ENCODE measurements around the gene CUBN.

- TF ChIP-seq, protein P1, sequence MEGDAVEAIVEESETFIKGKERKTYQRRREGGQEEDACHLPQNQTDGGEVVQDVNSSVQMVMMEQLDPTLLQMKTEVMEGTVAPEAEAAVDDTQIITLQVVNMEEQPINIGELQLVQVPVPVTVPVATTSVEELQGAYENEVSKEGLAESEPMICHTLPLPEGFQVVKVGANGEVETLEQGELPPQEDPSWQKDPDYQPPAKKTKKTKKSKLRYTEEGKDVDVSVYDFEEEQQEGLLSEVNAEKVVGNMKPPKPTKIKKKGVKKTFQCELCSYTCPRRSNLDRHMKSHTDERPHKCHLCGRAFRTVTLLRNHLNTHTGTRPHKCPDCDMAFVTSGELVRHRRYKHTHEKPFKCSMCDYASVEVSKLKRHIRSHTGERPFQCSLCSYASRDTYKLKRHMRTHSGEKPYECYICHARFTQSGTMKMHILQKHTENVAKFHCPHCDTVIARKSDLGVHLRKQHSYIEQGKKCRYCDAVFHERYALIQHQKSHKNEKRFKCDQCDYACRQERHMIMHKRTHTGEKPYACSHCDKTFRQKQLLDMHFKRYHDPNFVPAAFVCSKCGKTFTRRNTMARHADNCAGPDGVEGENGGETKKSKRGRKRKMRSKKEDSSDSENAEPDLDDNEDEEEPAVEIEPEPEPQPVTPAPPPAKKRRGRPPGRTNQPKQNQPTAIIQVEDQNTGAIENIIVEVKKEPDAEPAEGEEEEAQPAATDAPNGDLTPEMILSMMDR (IDR thresholded peaks at IDR 0.05) = no peak
- TF ChIP-seq EP300 (IDR thresholded peaks at IDR 0.05; ENCODE audit: low read depth) (no peak), POLR2AphosphoS5 (IDR thresholded peaks at IDR 0.05) (no peak)
Observed at GRCh38 chr10:17176091-17176490, 46.5 kb upstream of the CUBN start.

All from transverse colon (tissue), 4 donors.